SK-N-SH treated with all-trans-retinoic acid at 6 μM for 48 hours (cell line): ENCODE data around the gene PRPF40B.

Experiments
- CSDC2 ChIP-seq: fragments of 250-450 bp; sonication (Bioruptor Pico); IDR thresholded peaks from 2 replicates; pipeline ENCODE4 v1.5.0; 2020; ENCODE audit warnings: mild to moderate bottlenecking, moderate library complexity
- OSR1 ChIP-seq: fragments of 250-450 bp; sonication (Bioruptor Pico); IDR thresholded peaks from 2 replicates; pipeline ENCODE4 v1.8.0; 2022; ENCODE audit warnings: moderate library complexity, mild to moderate bottlenecking, inconsistent platforms
- SNAI2 ChIP-seq: fragments of 250-450 bp; sonication (Bioruptor Pico); IDR thresholded peaks from 2 replicates; pipeline ENCODE4 v1.5.0; 2020; ENCODE audit warnings: mild to moderate bottlenecking, moderate library complexity
- ZFP3 ChIP-seq: fragments of 250-450 bp; sonication (Bioruptor Pico); IDR thresholded peaks from 2 replicates; pipeline ENCODE4 v1.5.0; 2020; ENCODE audit warnings: mild to moderate bottlenecking, moderate library complexity
- ZNF70 ChIP-seq: fragments of 450-650 bp; formaldehyde crosslinking; IDR thresholded peaks from 2 replicates; pipeline ENCODE4 v1.5.0; 2020; ENCODE audit warnings: mild to moderate bottlenecking, moderate library complexity
- TF ChIP-seq, protein P1 (sequence below): fragments of 250-450 bp; sonication (Bioruptor Pico); IDR thresholded peaks from 2 replicates; pipeline ENCODE4 v1.8.0; 2020; ENCODE audit warnings: mild to moderate bottlenecking, moderate library complexity, borderline replicate concordance

- TF ChIP-seq ZFP3 (CRISPR knock-in tag) (no peak), SNAI2 (no peak), OSR1 (no peak), CSDC2 (CRISPR knock-in tag) (no peak), ZNF70 (no peak)
- TF ChIP-seq, protein P1, sequence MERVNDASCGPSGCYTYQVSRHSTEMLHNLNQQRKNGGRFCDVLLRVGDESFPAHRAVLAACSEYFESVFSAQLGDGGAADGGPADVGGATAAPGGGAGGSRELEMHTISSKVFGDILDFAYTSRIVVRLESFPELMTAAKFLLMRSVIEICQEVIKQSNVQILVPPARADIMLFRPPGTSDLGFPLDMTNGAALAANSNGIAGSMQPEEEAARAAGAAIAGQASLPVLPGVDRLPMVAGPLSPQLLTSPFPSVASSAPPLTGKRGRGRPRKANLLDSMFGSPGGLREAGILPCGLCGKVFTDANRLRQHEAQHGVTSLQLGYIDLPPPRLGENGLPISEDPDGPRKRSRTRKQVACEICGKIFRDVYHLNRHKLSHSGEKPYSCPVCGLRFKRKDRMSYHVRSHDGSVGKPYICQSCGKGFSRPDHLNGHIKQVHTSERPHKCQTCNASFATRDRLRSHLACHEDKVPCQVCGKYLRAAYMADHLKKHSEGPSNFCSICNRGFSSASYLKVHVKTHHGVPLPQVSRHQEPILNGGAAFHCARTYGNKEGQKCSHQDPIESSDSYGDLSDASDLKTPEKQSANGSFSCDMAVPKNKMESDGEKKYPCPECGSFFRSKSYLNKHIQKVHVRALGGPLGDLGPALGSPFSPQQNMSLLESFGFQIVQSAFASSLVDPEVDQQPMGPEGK (CRISPR knock-in tag) = no peak
These were observed 22.0 kb downstream of the PRPF40B start for GRCh38 chr12:49645146-49646039.
